Measurements from ENCODE around the gene CCM2.
"Not testable (repeated sequence)": the region's sequence is repeated elsewhere in the genome, so short reads cannot be mapped to it uniquely, and the experiment has no call there.

Gene CCM2

DNA sequence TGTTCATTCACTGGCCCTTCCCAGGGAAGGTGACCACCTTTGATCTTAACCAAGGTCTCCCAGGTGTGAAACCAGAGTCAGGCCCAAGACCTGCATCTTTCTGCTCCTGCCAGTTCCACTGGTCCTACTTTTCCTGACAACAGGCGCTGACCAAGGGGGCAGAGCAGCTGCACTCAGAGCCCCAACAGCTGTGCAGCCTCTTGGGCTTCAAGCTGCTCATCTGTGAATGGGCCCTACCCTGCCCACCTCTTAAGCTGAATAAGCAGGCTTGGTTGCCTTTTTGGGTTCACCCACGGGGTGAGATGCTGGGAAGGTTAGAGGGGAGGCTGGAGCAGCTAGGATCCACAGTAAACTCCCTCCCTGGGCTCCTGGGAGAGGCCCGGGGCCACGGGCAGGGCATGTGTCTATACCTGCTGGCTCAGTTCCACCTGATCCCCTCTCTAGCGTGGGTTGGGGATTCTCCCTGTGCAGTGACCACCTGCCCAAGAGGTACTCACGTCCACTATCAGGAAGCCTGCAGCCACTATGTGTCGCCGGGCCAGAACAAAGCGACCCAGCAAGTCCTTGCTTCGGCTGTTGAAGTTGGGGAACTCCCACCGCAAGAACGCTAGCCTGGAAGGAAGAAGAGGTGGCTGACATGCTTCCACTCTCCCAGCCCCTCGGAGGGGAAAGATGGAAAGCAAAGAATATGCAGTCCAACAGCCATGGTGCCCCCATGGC is 100.9 kb downstream of the CCM2 start:
- DNase-seq (ENCODE audit: low read depth in 2 of 2), result no peak

DNA sequence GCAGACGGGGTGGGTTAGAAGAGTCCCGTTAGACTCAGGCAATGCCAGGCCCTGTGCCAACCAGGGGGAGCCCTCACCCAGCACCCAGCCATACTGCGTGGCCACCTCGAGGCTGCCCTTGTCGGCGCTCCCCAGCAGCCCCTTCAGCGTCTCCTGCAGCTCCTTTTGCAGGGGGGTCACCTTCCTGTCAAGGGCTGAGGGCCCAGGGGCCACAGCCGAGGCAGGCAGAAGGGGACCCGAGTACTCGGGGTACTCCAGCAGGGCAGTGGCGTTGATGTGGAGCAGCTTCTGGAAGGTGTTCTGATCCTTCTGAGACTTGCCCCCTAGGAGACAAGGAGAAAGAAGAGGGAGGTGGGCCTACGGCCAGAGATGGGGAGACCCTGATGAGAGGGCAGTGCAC is 101.7 kb downstream of the CCM2 start:
- DNase-seq (ENCODE audit: low read depth in 2 of 2), result no peak

DNA sequence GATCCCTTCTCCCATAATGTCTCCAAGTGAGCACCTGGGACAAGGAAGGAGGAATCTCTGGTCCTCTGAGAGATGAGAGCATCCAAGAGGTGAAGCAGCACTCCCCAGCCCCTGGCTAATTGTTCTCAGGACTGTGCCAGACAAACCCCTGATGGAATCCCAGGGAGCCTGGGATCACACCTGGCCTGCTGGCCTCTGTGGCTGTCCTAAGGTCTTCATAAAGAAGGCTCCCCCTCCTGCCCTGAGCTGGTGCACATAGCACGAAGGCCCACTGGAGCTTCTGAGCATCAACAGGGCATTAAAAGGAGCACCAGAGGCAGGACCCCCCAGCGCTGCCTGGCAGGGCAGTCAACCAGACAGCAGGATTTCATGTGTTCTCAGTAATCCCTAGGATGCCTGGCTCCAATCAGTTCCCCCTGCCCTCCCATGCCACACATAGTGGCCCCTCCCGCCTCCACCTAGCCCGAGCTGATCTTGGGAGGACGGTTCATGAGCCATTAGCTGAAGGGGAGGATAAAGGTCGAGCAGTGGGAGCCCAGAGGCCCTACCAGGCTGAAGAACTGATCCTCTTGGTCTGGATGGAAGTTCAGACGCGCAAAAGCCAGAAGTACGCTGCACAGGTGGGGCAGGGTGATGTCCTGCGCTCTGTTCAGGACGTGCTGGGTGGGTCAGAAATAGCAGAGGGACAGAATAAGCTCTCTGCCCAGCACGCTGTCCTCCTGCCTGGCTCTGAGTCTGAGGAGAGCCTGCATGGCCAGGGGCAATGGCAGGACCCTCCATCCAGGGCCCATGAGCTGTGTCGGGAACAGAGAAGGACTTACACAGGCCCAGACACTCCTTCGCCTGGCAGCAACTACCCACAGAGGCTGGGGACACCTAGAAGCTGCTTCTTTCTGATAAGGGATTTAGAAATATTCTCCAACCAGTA is 103.0 kb downstream of the CCM2 start:
- no peak for DNase-seq (ENCODE audit: low read depth in 2 of 2)

DNA sequence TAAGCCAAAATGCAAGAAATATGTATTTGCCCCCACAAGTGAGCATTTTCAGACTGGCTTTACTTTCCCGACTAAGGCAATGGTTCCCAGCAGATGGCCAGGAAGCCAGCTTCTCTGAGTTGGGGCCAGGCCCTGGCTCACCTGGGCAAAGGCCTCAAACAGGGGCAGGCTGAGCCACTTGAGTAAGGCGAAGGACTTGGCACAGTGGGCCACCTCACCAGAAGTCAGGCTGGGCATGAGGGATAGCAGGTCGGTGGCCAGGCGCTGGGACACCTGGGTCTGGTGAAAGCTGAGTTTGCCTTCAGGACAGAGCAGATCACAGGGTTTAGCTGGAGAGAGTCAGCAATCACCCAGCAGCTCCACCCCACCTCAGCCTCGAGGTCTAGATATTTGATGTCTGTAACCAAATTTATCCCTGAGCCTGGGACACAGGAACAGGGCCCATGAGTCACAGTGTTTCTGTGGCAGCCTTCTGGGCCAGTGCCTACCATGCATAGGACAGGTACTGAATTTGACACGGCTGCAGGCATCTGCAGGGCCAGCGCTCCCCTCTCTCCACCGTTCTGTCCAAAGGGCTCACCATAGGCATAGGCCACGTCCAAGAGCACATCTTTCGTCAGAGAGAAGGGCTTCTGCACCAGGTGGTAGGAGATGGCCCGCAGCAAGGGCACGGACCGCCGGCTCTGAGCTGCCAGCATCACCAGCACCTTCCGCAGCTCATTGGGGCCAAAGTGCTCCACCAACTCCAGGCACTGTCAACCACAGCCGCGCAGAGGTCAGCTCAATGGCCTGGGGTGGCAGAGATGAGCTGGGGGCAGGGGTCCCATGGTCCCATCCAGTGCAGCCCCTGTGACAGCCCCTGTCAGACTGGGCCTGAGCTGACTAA is 104.2 kb downstream of the CCM2 start:
- no peak for DNase-seq (ENCODE audit: low read depth in 2 of 2)

DNA sequence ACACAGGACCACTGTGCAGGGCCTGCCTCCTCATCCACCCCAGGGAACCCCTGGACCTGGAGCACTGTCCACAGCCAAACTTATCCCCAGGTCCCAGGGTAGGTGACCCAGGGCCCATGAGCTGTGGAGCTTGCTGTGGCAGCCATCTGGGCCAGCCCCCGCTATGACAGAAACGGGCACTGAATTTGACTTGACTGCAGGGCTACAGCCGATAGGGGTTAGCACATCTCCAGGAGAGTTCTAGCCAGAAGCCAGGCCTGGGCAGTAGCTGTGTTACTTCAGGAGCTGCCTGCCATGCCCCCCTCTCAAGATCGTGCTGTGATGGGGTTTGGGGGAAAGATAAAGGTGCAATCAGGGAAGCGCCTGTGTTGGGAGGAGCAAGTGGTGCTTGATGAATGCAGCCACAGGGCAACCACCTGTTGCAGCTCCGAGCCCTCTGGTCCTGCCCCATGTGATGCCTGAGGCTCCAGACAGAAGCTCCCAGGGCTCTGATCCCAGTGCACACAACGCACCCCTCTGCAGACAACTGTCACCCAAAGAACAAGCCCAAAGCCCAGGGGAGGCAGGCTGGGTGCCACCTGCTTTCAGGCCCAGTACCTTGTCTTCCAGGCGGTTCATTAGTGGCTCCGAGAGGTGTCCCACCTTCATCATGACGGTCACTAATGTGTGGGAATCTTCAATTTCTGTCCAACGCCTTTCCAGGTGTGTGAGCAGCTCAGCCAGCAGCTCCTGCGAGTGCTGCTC is 105.0 kb downstream of the CCM2 start:
- no peak for DNase-seq (ENCODE audit: low read depth in 2 of 2)

DNA sequence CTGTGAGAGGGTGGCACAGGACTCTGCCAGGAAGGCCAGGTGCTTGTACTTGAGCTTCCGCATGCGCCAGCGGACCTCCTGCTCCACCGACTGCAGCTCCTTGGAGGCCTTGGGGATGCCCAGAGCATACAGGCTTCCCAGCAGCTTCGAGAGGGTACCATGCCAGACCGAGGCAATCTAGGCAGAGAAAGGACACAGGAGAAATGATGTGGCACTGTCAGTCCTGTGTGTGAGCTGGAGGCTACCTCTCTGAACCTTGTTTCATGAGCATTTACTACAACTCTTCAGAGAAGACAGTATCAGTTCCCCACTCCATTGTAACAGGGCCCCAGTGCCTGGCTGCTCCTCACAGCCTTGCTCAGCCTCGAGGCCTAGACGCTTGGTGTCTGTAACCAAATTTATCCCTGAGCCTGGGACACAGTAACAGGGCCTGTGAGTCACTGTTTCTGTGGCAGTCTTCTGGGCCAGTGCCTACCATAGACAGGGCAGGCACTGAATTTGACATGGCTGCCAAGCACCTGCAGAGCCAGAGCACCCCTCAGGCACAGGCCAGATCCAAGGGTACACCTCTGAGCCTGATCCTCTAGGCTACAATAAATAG is 105.7 kb downstream of the CCM2 start:
- DNase-seq (ENCODE audit: low read depth in 2 of 2), result no peak

DNA sequence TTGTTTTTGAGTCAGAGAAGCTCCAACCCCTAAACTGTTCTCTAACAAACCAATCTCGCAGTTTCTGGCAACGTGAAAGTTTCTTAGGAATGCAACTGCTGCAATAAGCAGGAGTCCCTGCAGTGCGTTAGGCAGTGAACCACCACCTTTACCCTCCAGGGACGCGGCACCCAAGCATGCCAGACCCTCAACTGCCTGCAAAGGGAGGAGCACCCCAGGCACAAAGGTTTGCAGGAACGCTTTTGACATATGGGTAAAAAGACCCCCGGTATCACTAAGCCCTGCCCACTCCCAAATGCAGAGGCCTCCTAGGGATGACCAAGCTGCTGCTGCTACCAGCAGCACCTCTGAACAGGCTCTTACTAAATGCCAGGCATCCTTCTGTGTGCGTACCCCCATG is 106.8 kb downstream of the CCM2 start:
- DNase-seq (ENCODE audit: low read depth in 2 of 2), result no peak

DNA sequence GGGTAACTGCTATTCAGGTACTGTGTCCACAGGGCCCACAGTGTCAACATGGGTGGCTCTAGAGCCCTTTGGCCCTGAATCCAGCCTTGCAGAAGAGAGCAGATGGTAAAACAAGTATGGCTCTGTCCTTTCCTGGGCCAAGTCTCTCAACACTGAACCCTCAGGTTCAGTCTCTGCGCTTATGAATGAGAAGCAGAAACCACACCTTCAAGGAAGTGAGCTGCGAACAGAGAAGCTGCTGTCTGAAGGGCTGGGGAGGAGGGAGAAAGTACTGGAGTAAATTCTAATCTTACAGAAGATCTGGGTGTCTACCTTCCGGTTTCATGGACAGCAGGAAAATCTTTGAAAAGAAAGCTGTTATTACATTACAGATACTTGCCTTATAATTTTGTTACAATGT is 107.4 kb downstream of the CCM2 start:
- DNase-seq (ENCODE audit: low read depth in 2 of 2), result no peak

DNA sequence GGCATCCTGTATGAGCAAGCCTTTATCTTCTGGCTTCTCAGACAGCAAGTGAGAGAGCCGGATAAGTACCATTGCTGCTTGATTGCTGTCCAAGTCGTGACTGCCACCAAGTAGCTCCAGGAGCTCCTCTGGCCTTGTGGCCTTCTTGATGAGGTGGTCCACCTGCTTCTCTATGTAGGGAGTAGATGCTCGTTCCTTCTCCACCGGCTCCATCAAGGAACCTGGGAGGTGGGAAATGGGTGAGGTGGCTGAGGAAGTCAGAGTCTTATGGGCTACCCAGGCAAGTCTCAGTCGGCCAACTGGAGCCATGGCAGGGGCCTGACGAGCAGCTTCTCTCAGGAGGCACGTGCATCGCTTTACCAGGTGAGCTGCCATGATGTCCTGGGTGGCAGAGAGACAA is 108.9 kb downstream of the CCM2 start:
- DNase-seq (ENCODE audit: low read depth in 2 of 2), result no peak

DNA sequence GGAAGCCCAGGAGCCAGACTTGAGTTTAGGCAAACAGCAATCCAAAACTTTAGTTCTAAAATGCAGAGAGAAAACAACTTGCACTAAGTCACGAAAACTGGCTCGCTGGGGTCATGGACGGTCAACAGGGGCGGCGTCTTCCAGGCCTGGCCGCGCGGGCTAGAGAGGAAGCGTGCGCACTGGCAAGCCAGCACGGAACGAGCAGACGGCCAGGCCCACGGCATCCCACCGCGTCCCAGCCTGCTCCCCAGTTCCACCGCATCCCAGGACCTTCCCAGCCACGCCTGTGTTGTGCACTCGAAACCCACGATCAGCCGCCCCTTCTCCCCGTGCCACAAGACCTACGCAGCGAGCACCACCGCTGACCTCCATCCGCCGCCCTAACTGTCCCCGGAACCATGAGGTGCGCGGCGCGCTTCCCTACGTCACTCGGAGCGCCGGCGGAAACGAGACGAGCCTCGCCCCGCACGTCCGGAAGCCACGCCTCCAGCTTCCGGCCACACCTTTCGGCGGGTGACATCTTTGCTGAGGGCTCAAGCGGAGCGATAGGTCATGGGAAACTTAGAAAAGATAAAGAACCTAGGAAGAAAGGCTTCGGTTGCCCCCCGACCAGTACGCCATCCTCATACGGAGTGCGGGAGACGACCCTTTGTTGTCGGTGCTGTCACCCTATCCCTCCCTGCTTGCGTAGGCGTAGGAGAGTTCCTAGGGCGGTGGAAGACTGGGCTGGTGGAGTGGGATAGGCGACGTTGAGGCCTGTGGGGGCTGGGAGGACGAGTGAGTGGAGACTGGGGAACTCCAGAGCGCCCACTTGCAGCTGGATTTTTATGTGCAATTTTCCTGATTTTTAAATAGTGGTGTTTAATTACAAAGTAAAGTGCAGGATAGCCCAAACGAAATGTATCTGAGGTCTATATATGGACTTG is 111.6 kb downstream of the CCM2 start, which contains the start of gene TBRG4:
Gene TBRG4, minus strand, starts transcription at position 400 of the 926 bp plus-strand sequence. CDS start 2,460 bp downstream, outside the sequence.
- DNase-seq (ENCODE audit: low read depth in 2 of 2), result peak; percentile 89 to 94

DNA sequence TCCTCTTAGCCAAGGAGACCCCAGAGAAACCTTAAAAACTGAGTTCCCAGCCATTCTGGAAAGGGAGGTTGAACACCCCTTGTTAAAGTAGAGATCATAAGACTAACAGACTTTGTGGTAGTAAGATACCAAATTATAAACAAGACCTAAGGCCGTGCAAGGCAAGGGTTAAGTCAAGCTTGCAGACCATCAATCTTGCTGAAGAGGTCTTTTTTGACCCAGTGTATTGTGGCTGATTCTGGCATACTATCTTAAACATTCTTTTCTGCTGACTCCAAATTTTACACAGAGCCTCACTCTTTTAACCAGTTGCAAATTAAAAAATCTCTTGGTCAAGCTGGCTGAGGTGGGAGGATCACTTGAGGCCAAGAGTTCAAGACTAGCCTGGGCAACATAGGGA is 112.6 kb downstream of the CCM2 start:
- DNase-seq (ENCODE audit: low read depth in 2 of 2), result no peak

DNA sequence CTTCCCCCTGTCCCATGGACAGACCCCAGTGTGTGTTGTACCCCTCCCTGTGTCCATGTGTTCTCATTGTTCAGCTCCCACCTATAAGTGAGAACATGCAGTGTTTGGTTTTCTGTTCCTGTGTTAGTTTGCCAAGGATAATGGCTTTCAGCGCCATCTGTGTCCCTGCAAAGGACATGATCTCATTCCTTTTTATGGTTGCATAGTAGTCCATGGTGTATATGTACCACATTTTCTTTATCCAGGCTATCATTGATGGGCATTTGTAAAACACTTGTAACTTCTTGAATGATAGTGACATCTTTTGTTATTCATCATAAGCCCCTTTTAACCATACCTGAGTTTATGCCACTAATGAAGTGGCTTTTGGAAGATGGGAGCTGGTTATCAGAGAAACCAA is 114.3 kb downstream of the CCM2 start:
- DNase-seq (ENCODE audit: low read depth in 2 of 2), result not testable (repeated sequence)

DNA sequence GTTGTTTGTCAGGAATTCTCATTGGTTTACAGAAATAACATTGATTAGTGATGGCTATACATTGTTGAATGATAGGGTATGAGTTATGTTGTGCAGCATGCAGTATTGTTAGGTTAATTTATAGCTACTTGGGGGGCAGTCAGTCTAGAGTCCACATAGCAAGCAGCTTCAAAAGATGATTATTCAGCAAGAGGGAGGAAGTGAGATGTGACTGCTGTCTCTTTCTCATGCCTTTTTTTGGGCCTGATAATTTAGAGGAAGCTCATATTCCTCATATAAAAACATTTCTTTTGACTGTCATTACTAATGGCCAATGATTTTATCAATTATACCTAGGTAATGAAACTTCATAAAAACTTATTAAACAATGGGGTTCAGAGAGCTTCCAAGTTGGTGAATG is 114.9 kb downstream of the CCM2 start:
- DNase-seq (ENCODE audit: low read depth in 2 of 2), result no peak

DNA sequence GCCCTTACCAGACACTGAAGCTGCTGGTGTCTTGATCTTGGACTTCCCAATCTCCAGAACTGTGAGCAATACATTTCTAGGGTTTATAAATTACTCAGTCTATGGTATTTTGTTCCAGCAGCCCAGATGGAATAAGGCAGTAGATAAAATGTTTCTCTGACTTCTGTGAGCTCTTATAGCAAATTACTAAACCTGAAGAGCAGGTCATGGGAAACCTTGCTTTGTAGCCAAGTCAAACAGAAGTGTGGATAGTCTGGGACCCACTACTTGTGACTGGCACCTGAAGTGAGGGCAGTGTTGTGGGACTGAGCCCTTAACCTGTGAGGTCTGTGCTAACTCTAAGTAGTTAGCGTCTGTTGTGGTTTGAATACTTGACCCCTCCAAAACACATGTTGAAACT is 116.0 kb downstream of the CCM2 start:
- no peak for DNase-seq (ENCODE audit: low read depth in 2 of 2)

DNA sequence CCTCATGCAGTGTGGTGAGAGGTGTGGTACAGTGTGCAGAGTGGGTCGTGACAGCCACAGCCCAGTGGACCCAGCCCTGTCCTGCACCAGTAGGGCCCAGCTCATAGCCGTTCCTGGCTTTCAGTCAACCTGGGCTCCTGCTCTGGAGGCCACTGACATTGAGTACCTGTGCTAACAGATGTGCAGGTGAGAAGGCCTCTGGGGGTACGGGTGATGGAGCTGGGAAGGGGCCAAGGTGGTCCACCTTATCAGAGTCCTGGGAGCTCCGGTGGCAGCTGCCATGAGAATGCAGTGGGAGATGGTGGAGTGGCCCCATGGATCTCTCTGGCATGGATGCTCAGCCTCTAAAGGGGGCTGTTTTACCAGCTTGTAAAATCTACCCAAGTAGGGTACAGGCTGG is 117.6 kb downstream of the CCM2 start:
- DNase-seq (ENCODE audit: low read depth in 2 of 2), result no peak

DNA sequence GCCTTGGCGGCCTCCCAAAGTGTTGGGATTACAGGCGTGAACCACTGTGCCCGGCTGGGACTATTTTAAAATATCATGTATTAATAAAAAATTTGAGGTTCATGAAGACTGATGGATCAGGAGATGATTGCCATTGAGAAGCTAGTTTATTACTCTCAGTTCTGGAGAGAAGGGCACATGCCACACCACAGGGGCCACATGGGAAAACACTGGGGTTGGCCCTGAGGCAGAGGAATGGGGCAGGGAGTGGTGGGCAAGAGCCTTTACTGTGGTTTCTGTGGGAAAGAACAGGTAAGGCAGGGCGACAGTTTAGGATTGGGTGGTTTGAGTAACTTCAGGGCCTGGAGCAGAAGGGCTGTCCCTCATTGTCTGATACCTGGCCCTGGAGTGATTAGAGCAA is 118.3 kb downstream of the CCM2 start:
- no peak for DNase-seq (ENCODE audit: low read depth in 2 of 2)

DNA sequence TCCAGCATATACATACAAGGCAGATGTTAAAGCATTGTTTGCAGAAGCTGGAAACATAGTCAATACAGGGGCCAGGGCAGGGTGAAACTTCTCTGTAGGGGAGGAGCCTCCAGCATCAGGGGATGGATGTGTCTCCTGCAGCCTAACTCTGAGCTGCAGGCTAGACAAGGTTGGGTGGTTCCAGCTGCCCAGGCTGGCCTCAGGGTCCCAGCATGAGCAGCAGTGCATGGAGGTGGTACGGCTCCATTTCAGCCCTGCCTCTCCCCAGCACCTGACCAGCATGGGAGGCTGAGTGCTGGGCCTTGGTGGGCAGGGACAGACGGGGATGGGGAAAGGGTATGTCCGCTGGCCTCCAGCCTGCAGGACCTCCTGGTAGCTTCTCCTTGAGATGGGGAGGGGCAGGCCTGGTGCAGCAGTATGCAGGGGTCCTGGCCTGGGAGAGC is 118.9 kb downstream of the CCM2 start:
- no peak for DNase-seq (ENCODE audit: low read depth in 2 of 2)

DNA sequence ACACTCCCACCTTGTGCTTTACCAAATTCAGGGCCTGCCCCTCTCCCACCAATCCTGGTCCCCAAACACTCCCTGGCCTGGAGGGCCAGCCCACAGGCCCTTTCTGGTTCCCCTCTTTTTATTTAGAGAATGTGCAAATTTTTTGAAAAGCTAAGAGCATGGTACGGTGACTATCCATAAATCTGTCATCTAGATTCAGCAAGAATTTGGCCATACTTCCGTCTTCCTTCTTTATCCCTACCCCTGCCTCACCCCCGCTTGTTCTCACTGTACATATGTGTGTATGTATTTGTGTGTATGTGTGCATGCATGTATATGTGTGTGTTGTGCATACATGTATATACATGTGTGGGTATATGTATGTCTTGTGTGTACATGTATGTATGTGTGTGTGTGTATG is 119.5 kb downstream of the CCM2 start:
- no peak for DNase-seq (ENCODE audit: low read depth in 2 of 2)

DNA sequence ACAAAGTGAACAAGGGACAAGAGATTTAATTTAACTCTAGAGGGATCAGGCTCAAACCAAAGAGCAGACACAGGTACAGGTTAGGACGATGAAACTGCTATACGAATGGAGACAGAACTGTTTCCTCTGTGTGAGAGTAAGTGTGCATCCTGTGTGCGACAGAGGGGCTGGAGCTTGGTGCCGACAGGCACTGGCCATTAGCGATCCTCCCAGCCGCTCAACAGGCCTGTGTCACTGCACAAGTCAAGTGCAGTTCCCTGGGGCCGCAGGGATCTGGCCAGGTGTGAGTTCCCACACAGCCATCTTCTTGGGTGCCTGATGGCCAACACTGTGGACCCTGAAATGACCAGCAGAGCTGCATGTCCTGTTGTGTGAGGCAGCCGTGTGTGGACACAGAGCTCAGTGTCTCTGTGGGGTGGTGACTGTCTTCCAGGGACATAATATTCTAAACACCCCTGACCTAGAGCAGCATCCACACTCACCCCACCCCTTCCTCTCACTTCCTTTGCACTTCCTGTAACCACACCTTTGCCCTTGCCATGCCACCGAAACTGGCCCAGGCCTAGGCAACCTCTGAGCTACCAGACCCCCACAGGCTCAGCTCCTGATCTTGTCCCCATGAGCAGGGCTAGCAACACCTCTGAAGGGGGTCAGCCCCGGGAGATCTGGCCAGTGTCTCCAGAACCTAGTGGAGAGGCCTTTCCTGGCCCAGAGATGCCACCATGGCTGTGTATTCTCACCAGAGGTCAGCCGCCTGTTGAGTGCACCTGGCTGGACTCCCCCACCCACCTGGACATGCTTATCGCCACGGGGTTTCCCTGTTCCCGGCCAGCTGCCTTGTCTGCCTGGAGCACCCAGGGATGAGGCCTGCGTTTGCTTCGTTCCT is 123.2 kb downstream of the CCM2 start:
- no peak for DNase-seq (ENCODE audit: low read depth in 2 of 2)
